ENCODE measurements around the gene RARB. TPM values are rescaled to one million over a fixed set of nuclear protein-coding genes. Genes with fewer than 3 reads are reported as not detected.

Gene RARB
- total and polyA plus RNA-seq, 2 experiments from 2014 or later = 0.14 to 0.42 TPM

- DNase-seq (ENCODE audit: low spot score) (no peak), ATAC-seq (no peak)
- Mint-ChIP-seq H3K27ac (no peak overlapping the region), H3K4me1 (peaks cover 5% of the 10 kb centered on the region; the same call in 2 of the 3 replicates), H3K4me3 (no peak overlapping the region), H3K36me3 (ENCODE audit: low read depth) (no peaks in the 10 kb centered on the region), H3K27me3 (ENCODE audit: insufficient read depth, low read depth, poor library complexity) (no peaks in the 10 kb centered on the region), H3K9me3 (no peaks in the 10 kb centered on the region)
- Histone ChIP-seq H3K27ac (ENCODE audit: low read depth) (no peak overlapping the region), H3K4me1 (ENCODE audit: insufficient read depth) (no peaks in the 10 kb centered on the region; the same call in 1 of the 2 replicates), H3F3A (replicated peaks; ENCODE audit: low read depth) (no peaks in the 10 kb centered on the region), H3K27me3 (ENCODE audit: insufficient read depth) (no peaks in the 10 kb centered on the region), H3K79me2 (replicated peaks; ENCODE audit: insufficient read depth) (no peaks in the 10 kb centered on the region), H3K4me3 (no peak overlapping the region), H3K9me2 (ENCODE audit: insufficient read depth) (no peaks in the 10 kb centered on the region), H3K4me2 (no peak overlapping the region), H3K36me3 (ENCODE audit: insufficient read depth) (no peaks in the 10 kb centered on the region), H4K20me1 (replicated peaks; ENCODE audit: insufficient read depth) (no peaks in the 10 kb centered on the region), H2AFZ (no peak overlapping the region; the same call in 1 of the 2 replicates)
- no peak for TF ChIP-seq NANOG (IDR thresholded peaks at IDR 0.05; ENCODE audit: borderline replicate concordance)
- TF ChIP-seq EZH2phosphoT487 (IDR thresholded peaks at IDR 0.05; ENCODE audit: unreplicated experiment) = no peak
- TF ChIP-seq ZNF331 (CRISPR knock-in tag; IDR thresholded peaks at IDR 0.05; ENCODE audit: low read depth) = no peak
These were observed 55.4 kb downstream of the RARB start for GRCh38 chr3:25483456-25483855.

- Histone ChIP-seq H3K36me3 (ENCODE audit: insufficient read depth) (no peaks in the 10 kb centered on the region), H3K4me1 (ENCODE audit: insufficient read depth) (no peaks in the 10 kb centered on the region; the same call in 1 of the 2 replicates), H3K4me2 (no peak overlapping the region), H3K27ac (ENCODE audit: low read depth) (no peak overlapping the region), H3K4me3 (no peak overlapping the region), H3K27me3 (ENCODE audit: insufficient read depth) (no peaks in the 10 kb centered on the region), H3K9me2 (ENCODE audit: insufficient read depth) (no peaks in the 10 kb centered on the region), H3F3A (replicated peaks; ENCODE audit: low read depth) (no peaks in the 10 kb centered on the region), H3K79me2 (replicated peaks; ENCODE audit: insufficient read depth) (no peaks in the 10 kb centered on the region), H4K20me1 (replicated peaks; ENCODE audit: insufficient read depth) (no peaks in the 10 kb centered on the region), H2AFZ (no peak overlapping the region)
- no peak for ATAC-seq
- Mint-ChIP-seq H3K4me3 (no peak overlapping the region), H3K4me1 (peaks cover 5% of the 10 kb centered on the region; the same call in 2 of the 3 replicates), H3K9me3 (no peaks in the 10 kb centered on the region), H3K36me3 (ENCODE audit: low read depth) (no peaks in the 10 kb centered on the region), H3K27me3 (ENCODE audit: insufficient read depth, low read depth, poor library complexity) (no peaks in the 10 kb centered on the region), H3K27ac (no peak overlapping the region)
- no peak for TF ChIP-seq CTCF (conservative IDR thresholded peaks at IDR 0.05; ENCODE audit: low read depth in 2 of 2)
- TF ChIP-seq ZNF331 (CRISPR knock-in tag; IDR thresholded peaks at IDR 0.05; ENCODE audit: low read depth) = no peak
- TF ChIP-seq ZNF462 (CRISPR knock-in tag; IDR thresholded peaks at IDR 0.05) = no peak
- no peak for DNase-seq (ENCODE audit: low spot score)
These were observed 57.6 kb downstream of the RARB start for GRCh38 chr3:25485673-25486072.

All from GM23338 (cell line).